Measurements from ENCODE around the gene RAB44. TPM values are rescaled to one million over a fixed set of nuclear protein-coding genes. Genes with fewer than 3 reads are reported as not detected.

The RAB44 gene
- total and polyA plus RNA-seq, 2 donors from 2014 or later: 1.5 TPM; not detected in 1

DNA sequence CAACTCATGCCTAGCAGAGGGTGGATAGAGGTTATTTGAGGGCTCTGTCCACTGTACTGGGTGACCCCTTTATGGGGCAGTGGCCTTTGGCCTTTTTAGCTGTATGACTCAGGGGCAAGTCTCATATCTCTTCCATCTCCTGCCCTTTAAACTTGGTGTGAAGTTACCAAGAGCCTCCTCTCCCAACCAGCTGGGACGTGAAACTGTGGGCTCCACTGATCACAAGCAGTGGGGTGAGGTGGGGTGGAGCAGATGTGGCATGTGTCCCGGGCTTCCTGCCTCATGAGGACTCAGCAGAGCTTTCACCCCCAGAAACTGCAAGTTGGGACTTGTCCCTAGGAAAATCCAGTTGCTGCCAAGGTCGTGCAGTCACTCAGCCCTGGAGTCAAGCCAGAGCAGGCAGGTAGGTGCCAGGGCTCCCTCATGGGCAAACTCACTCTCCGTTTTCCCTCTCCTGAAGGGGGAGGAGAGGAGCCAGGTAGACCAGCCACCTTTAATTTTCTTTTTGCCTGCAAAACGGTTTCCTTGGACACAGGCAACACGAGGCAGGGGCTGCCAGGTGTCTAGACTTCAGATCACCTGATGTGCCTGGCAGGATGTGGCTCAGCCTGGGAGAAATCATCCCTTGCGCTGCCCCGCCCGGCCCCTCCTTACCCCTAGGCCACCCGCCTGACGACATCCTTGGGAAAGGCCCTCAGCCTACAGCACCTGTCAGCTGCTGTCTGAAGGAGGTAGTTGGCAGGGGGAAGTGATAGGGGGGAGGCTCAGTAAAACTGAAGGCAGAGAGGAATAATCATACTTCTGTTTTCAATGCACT is 15.1 kb upstream of the RAB44 start:
- peaks cover 0 to 20% (median 8%) of the 10 kb centered on the region in 3 donors for H3K36me3 ChIP-seq (ENCODE audit: control insufficient read depth in 2 of 3, insufficient read depth in 3 of 3, low read length in 3 of 3)
- H3K9me3 ChIP-seq (ENCODE audit: control insufficient read depth in 2 of 3, insufficient read depth in 1 of 3, low read length in 3 of 3): no peaks in the 10 kb centered on the region
- H3K27ac ChIP-seq (ENCODE audit: low read depth in 2 of 2, low read length in 2 of 2): peak overlapping the region in 1 of 2 donors; percentile 42
- H3K4me1 ChIP-seq (ENCODE audit: control insufficient read depth in 2 of 3, insufficient read depth in 2 of 3, low read depth in 1 of 3, low read length in 3 of 3): peaks cover 4 to 22% (median 17%) of the 10 kb centered on the region in 3 donors
- FAIRE-seq: no peak
- TF ChIP-seq, protein P1, sequence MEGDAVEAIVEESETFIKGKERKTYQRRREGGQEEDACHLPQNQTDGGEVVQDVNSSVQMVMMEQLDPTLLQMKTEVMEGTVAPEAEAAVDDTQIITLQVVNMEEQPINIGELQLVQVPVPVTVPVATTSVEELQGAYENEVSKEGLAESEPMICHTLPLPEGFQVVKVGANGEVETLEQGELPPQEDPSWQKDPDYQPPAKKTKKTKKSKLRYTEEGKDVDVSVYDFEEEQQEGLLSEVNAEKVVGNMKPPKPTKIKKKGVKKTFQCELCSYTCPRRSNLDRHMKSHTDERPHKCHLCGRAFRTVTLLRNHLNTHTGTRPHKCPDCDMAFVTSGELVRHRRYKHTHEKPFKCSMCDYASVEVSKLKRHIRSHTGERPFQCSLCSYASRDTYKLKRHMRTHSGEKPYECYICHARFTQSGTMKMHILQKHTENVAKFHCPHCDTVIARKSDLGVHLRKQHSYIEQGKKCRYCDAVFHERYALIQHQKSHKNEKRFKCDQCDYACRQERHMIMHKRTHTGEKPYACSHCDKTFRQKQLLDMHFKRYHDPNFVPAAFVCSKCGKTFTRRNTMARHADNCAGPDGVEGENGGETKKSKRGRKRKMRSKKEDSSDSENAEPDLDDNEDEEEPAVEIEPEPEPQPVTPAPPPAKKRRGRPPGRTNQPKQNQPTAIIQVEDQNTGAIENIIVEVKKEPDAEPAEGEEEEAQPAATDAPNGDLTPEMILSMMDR (IDR thresholded peaks at IDR 0.05; ENCODE audit: borderline replicate concordance, extremely low read depth, insufficient read depth): no peak
- DNase-seq: peak in 2 of 5 donors; percentile 48 to 89
- no peak overlapping the region for H3K4me3 ChIP-seq (ENCODE audit: low read length in 3 of 3)
- intact Hi-C loops (cut with DNase I): no loop called here
- peak overlapping the region in 1 of 3 donors; percentile 7 for H3K9ac ChIP-seq (ENCODE audit: low read length in 3 of 3)
- H3K27me3 ChIP-seq (ENCODE audit: control insufficient read depth, insufficient read depth, low read length): no peaks in the 10 kb centered on the region

DNA sequence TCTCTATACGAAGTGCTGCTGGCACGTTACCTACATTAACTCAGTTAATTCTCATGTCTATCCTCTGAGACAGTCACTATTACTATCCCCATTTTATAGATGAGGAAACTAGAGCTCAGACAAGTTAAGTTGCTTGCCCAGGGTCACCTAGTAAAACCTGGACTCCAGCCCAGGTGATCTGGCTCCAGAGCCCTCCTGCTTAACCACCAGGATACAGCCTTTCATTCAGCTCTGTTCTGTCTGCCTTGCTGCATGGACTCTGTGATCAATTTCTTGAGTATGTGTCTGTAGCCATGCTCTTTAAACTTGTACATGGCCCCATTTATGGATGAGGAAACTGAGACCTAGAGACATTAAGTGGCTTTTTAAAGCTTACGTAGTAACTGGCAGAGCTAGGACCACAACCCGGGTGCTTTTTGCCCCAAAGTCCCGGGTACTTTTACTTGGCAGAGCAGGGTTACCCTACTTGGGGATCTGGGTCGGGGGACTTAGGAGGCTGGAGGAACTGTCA is 14.4 kb upstream of the RAB44 start:
- H3K27me3 ChIP-seq (ENCODE audit: control insufficient read depth, insufficient read depth, low read length): no peaks in the 10 kb centered on the region
- no peaks in the 10 kb centered on the region for H3K9me3 ChIP-seq (ENCODE audit: control insufficient read depth in 2 of 3, insufficient read depth in 1 of 3, low read length in 3 of 3)
- no peak for FAIRE-seq
- no peak for DNase-seq
- H3K36me3 ChIP-seq (ENCODE audit: control insufficient read depth in 2 of 3, insufficient read depth in 3 of 3, low read length in 3 of 3): peaks cover 0 to 20% (median 8%) of the 10 kb centered on the region in 3 donors
- H3K9ac ChIP-seq (ENCODE audit: low read length in 3 of 3): no peak overlapping the region
- peaks cover 0 to 18% (median 14%) of the 10 kb centered on the region in 3 donors for H3K4me1 ChIP-seq (ENCODE audit: control insufficient read depth in 2 of 3, insufficient read depth in 2 of 3, low read depth in 1 of 3, low read length in 3 of 3)
- intact Hi-C loops (cut with DNase I): no loop called here
- H3K4me3 ChIP-seq (ENCODE audit: low read length in 3 of 3): no peak overlapping the region
- TF ChIP-seq, protein P1 (IDR thresholded peaks at IDR 0.05; ENCODE audit: borderline replicate concordance, extremely low read depth, insufficient read depth): no peak
- H3K27ac ChIP-seq (ENCODE audit: low read depth in 2 of 2, low read length in 2 of 2): no peak overlapping the region

DNA sequence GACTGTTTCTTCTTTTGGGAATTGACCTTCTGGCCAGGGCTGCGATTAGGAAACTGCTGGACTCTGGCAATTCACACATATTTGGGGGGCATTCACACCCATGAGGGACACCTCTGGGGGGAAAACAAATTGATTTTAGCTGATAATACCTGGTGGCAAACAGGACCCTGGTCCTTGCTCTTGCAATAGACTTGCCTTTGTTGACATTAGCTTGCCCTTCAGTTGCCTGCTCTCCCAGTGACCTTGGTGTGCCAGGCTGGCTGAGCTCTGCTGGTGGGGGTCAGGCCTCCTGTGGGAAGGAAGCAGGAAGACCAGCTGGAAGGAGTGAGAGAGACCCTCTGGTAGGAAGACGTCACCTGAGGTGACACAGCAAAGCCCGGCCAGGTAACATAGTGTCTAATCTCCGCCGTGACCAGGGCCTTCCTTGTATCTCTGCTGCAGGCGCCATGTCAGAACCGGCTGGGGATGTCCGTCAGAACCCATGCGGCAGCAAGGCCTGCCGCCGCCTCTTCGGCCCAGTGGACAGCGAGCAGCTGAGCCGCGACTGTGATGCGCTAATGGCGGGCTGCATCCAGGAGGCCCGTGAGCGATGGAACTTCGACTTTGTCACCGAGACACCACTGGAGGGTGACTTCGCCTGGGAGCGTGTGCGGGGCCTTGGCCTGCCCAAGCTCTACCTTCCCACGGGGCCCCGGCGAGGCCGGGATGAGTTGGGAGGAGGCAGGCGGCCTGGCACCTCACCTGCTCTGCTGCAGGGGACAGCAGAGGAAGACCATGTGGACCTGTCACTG is 13.8 kb upstream of the RAB44 start:
- no peaks in the 10 kb centered on the region for H3K9me3 ChIP-seq (ENCODE audit: control insufficient read depth in 2 of 3, insufficient read depth in 1 of 3, low read length in 3 of 3)
- H3K27ac ChIP-seq (ENCODE audit: low read depth in 2 of 2, low read length in 2 of 2): no peak overlapping the region
- FAIRE-seq: no peak
- peaks cover 0 to 20% (median 8%) of the 10 kb centered on the region in 3 donors for H3K36me3 ChIP-seq (ENCODE audit: control insufficient read depth in 2 of 3, insufficient read depth in 3 of 3, low read length in 3 of 3)
- peaks cover 0 to 16% (median 13%) of the 10 kb centered on the region in 3 donors for H3K4me1 ChIP-seq (ENCODE audit: control insufficient read depth in 2 of 3, insufficient read depth in 2 of 3, low read depth in 1 of 3, low read length in 3 of 3)
- TF ChIP-seq, protein P1 (IDR thresholded peaks at IDR 0.05; ENCODE audit: borderline replicate concordance, extremely low read depth, insufficient read depth): no peak
- H3K9ac ChIP-seq (ENCODE audit: low read length in 3 of 3): no peak overlapping the region
- no peaks in the 10 kb centered on the region for H3K27me3 ChIP-seq (ENCODE audit: control insufficient read depth, insufficient read depth, low read length)
- intact Hi-C loops (cut with DNase I): no loop called here
- DNase-seq: no peak
- H3K4me3 ChIP-seq (ENCODE audit: low read length in 3 of 3): no peak overlapping the region
